HG03575 (cell line): ENCODE data around the gene EPS8L3.
A peak's percentile ranks its signal among the peaks of the same experiment; 100 is the strongest.

Experiments
- ATAC-seq: cut with Tn5 transposase; IDR thresholded peaks from one replicate; pipeline ENCODE4 v1.9.1; 2021; ENCODE audit not compliant: unreplicated experiment, insufficient number of reproducible peaks, low FRiP score; ENCODE audit errors: extremely low read depth

Gene EPS8L3

DNA sequence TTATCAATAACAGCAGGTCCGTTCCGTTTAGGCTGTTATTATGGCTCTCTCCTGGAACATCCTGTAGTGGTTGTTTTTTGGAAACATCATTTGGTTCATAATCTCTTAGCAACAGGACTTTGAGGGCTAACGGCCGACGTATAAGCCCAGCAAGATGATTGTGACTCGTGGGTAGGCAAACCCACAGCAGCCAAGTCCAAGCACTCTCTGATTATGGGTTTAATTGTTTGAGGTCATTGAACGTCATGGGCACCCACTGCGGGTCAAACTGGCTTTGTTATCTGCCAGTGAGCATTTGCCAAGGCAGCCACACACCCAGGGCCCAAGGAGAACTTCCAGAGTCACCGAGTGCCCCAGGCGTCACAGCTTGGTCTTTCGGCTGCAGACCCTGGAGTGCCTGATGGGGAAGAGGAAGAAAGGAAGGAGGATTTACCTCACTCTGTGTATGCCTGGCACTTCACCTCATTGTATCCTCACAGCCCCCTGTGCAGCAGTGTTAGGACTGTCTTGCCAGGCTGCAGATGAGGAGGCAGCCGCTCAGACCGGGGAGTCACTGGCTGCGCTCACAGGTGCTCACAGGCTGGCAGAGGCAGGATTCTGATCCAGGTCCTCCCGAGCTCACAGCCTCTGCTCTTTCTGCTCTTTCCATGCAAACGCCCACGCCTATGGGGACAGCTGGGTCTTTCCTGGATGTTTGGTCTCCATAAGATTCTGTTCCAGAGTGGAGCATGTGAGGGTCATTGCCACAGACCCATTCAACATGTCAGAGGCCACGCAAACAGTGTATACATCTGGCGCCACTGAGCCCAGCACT, 30.8 kb upstream of the EPS8L3 start:
- no peak for ATAC-seq

DNA sequence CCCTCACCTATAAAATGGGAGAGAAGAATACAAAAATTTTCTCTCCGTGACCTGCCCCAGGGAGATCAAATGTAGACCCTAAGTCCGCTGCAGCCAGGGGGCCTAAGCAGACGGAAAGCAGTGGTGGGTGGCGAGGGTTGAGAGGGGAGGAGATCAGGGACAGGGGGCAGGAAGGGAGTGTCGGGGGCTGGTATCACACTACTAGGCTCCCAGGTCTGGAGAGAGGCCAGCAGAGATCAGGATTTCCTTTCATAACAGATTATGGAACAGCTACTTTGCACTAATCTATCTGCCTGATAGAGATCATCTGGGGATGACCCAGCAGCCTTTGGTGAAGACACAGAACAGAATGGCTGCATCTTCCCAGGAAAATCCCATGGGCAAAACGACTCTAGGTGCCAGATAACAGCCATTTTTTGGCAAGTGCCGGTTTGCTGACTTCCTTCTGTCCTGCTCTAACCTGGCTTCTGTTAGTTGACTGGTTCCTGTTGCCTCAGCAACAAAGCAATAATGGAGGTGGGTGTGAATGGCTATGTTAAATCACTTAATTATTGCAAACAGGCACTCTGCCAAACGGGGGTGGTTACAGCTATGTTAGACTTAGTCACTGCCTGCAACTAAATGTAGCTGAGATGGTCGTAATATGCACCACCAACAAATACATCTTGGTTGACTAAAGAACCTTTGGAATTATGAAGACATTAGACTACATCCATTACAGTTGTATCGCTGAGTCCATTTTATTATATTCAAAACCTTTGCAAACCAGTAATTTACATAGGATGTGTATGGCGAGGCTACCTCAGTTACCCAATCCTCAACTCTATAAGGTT, 30.0 kb upstream of the EPS8L3 start:
- no peak for ATAC-seq

DNA sequence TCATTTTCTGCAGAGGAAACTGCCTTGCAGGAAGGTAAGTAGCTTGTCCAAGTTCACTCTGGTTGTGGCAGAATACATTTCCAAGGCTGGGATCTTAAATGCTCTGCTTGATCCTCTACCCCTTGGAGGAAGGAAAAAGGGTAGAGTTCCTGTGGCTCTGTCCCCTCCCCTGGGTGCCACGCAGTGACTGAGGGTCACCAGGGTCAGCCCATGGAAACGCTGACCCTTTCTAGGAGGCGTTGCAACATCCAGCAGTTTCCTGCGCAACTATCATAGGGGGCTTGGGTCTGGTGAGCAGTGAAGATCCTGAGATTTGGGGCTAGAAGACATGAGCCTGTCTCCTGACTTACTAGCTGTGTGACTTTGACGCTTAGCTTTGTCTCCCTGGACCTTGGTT, 29.4 kb upstream of the EPS8L3 start:
- no peak for ATAC-seq

GRCh38 chr1:109792056-109792831, 28.5 kb upstream of the EPS8L3 start:
- ATAC-seq = no peak

GRCh38 chr1:109791495-109792043, 27.8 kb upstream of the EPS8L3 start:
- no peak for ATAC-seq

GRCh38 chr1:109790735-109791494, 27.2 kb upstream of the EPS8L3 start:
- peak; percentile 48 for ATAC-seq

DNA sequence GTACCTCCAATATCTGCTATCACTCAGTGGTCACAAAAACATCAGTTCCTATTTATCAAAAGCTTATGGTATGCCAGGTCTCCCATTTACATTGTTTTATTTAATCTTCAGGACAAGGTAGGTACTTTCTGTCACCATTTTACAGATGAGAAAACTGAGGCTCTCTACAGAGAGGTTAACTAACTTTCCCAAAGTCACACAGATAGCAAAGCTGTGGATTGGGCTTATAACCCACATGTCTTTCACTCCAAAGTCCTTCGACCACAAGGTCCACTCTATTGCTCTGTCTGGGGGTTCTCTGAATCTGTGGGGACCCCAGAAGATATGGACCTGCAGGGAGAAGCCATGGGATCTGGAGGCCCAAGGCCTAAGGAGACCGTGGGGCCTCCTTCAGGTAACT, 26.6 kb upstream of the EPS8L3 start:
- no peak for ATAC-seq

DNA sequence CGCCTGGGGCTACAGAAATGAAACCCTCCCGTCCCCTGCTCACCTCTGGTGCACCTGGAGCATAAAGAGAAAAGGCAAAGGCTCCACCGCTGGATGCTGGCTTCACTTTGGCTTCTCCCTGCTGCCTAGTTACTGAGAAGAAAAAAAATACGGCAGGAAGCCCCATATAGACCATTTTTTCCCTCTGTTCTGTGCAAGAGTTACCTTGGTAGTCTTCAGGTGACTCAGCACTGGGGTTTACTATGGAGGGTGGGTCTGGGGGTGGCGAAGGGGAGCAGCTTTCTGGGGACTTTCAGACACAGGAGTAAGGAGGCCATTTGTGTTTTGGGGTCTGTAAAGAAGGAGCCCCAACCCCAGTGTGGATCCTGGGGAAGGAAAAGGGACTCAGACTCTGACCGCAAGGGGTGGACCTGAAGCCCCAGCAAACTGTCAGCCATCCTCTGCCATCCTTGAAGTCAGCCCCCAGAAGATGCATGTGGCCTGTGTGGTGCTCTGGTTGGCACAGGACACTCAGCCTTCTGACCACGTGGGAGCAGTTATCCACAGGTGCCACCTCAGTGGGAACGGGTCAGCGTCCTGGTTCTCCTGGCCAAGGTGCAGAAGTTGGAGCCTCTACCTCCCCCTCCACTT, 25.9 kb upstream of the EPS8L3 start:
- no peak for ATAC-seq

DNA sequence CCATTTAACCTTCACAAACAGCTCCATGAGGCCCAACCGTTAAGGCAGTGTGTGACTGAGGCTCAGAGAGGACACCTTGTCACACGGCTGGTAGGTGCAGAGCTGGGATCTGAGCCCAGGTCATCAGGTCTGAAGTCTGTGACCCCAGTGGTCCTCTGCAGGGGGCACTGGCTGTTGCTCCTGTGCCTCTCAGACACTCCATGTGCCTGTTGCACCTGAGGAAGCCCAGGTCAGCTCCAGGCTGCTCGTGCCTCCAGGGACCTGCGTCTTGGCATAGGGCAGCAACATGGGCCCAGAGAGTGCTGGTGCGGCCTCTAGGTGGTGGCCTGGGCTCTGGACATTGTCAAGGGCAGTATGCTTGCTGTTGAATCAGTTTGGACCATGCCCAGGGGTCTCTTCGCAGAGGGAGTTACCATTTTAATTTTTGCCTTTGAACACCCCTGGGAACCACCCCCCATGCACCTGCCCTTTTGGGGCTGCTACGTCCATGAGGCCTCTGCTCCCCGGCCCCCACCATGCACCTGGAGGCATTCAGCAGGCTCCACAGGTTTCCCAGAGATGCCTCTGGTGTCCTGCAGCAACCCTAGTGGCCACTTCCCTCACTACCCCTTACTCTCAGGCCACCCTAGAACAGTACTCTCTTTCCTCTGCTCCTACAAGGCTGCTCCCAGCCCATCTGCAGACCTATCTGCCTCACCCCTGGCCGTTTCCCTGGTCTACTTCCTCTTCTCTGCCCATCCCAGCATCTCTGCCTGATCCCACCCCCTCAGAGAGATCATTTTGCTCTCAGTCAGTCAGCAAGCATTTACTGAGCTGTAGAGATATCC, 25.2 kb upstream of the EPS8L3 start:
- ATAC-seq = no peak

- no peak for ATAC-seq
These were observed 24.3 kb upstream of the EPS8L3 start for GRCh38 chr1:109787845-109788601.

GRCh38 chr1:109787211-109787844, 23.6 kb upstream of the EPS8L3 start:
- no peak for ATAC-seq

- no peak for ATAC-seq
These were observed 22.9 kb upstream of the EPS8L3 start for GRCh38 chr1:109786531-109787021.

GRCh38 chr1:109786112-109786480, 22.4 kb upstream of the EPS8L3 start:
- no peak for ATAC-seq

- no peak for ATAC-seq
These were observed 21.9 kb upstream of the EPS8L3 start for GRCh38 chr1:109785446-109786111.

DNA sequence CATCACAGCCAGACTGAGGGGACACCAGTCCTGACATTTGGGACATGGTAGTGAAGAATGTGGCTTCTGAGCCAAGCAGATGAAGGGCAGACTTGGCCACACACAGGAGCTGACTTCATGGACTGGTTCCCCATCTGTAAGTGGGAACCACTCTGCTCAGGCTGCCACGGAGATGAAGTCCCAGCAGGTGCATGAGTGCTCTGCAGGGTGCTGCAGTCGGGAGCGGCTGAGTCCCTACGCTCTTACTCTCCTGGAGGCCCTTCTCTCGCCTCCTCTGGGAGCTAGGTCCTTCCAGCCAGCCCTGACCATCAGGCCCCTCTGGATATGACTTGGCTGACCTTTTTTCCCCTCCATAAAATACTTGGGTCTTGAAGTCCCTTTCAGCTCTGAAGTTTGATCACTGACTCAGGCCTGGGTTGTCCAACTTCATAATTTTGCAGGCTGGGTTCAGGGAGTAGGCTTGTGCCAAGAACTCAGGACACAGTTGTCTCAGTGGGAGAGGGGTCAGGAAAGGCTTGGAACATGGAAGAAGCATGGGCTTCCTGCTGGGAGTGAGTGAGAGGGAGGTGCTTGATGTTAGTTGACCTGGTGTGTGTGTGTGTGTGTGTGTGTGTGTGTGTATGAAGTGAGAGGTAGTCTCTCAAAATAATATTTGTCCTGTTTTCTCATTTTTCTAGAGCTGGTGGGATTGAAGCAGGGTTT, 21.0 kb upstream of the EPS8L3 start:
- no peak for ATAC-seq
